Thoracic aorta (tissue), 2 donors: Measurements from ENCODE around the gene CDKN2AIP. TPM values are rescaled to one million over a fixed set of nuclear protein-coding genes. Genes with fewer than 3 reads are reported as not detected.
"Not testable (repeated sequence)": the region's sequence is repeated elsewhere in the genome, so short reads cannot be mapped to it uniquely, and the experiment has no call there.

Experiments
- ATAC-seq: fragments of 150-250 bp; one replicate; pipeline ENCODE4 v1.8.0; 2017; ENCODE audit warnings: low read depth; ENCODE audit not compliant: insufficient number of reproducible peaks, low FRiP score
- DNase-seq: peaks from one replicate; pipeline ENCODE4 v3.0.0-alpha.2; 2020; ENCODE audit warnings: low spot score
- H3K27ac ChIP-seq, 2 donors: fragments of 200-600 bp; sonication (generic); 1 replicate in 1 of 2; 2 replicates in 1 of 2; pipeline ENCODE4 v1.5.1; 2016; ENCODE audit warnings: mild to moderate bottlenecking in 2 of 2, moderate library complexity in 2 of 2
- H3K27me3 ChIP-seq: fragments of 200-600 bp; sonication (generic); replicated peaks from 2 replicates; pipeline ENCODE4 v1.6.0; 2016; ENCODE audit warnings: mild to moderate bottlenecking; ENCODE audit not compliant: insufficient read depth
- H3K36me3 ChIP-seq: fragments of 200-600 bp; sonication (generic); one replicate; pipeline ENCODE4 v1.5.1; 2016
- H3K4me1 ChIP-seq, 2 donors: fragments of 200-600 bp; sonication (generic); 1 replicate in 1 of 2; 2 replicates in 1 of 2; pipeline versions ENCODE4 v1.5.1 to v1.6.0; 2016; ENCODE audit warnings: low read depth in 2 of 2, mild to moderate bottlenecking in 1 of 2; ENCODE audit not compliant: control insufficient read depth in 1 of 2
- H3K4me3 ChIP-seq: fragments of 200-600 bp; sonication (generic); 2 replicates; pipeline ENCODE4 v1.5.1; 2016; ENCODE audit warnings: mild to moderate bottlenecking
- H3K9me3 ChIP-seq: fragments of 200-600 bp; sonication (generic); 2 replicates; pipeline ENCODE4 v1.5.1; 2016
- total RNA-seq, 2 donors: library from RNA; depleted of rRNA; stranded (reverse); fragments of >200 nt; gene quantifications; one replicate each; pipeline versions ENCODE4 v1.1.0 to v1.2.3, GENCODE V29; 2016
- TF ChIP-seq, protein P1 (sequence below): fragments of 200-600 bp; sonication (generic); IDR thresholded peaks from one replicate; pipeline ENCODE4 v1.5.1; 2019; ENCODE audit warnings: antibody characterized with exemption

The CDKN2AIP gene
- total RNA-seq, 2 donors from 2014 or later: 12.9 to 20.5 TPM

DNA sequence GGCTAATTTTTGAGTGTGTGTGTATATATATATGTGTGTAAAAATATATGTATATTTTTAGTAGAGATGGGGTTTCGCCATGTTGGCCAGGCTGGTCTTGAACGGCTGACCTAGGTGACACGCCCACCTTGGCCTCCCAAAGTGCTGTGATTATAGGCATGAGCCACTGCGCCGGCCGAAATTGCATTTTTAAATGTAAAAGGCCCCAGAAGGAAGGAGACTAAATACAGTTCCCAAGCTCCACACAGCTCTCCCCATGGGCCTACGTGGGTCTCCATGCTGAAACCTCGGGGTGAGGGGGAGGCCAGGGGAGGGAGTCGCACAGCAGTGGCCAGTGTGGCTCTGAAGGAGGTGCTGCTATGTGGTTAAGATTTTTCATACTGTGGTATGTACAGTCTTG, 12.8 kb upstream of the CDKN2AIP start:
- Histone ChIP-seq H3K4me1 (no peaks in the 10 kb centered on the region), H3K4me3 (no peak overlapping the region), H3K36me3 (no peaks in the 10 kb centered on the region), H3K27me3 (no peaks in the 10 kb centered on the region), H3K9me3 (no peaks in the 10 kb centered on the region), H3K27ac (no peak overlapping the region)
- no peak for ATAC-seq
- TF ChIP-seq, protein P1, sequence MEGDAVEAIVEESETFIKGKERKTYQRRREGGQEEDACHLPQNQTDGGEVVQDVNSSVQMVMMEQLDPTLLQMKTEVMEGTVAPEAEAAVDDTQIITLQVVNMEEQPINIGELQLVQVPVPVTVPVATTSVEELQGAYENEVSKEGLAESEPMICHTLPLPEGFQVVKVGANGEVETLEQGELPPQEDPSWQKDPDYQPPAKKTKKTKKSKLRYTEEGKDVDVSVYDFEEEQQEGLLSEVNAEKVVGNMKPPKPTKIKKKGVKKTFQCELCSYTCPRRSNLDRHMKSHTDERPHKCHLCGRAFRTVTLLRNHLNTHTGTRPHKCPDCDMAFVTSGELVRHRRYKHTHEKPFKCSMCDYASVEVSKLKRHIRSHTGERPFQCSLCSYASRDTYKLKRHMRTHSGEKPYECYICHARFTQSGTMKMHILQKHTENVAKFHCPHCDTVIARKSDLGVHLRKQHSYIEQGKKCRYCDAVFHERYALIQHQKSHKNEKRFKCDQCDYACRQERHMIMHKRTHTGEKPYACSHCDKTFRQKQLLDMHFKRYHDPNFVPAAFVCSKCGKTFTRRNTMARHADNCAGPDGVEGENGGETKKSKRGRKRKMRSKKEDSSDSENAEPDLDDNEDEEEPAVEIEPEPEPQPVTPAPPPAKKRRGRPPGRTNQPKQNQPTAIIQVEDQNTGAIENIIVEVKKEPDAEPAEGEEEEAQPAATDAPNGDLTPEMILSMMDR: no peak
- DNase-seq: no peak

DNA sequence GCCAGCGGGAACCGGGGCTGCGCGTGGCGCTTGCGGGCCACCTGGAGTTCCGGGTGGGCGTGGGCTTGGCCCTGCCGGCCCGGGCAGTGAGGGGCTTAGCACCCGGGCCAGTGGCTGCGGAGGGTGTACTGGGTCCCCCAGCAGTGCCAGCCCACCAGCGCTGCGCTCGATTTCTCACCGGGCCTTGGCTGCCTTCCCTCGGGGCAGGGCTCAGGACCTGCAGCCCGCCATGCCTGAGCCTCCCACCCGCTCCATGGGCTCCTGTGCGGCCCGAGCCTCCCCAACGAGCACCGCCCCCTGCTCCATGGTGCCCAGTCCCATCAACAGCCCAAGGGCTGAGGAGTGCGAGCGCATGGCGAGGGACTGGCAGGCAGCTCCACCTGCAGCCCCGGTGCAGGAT, 11.3 kb upstream of the CDKN2AIP start:
- not testable (repeated sequence) for H3K4me1 ChIP-seq, ATAC-seq, H3K4me3 ChIP-seq, H3K9me3 ChIP-seq, H3K27me3 ChIP-seq, H3K27ac ChIP-seq, DNase-seq, H3K36me3 ChIP-seq

- H3K4me1 ChIP-seq: no peaks in the 10 kb centered on the region
- ATAC-seq (no peak), DNase-seq (no peak)
- no peak overlapping the region for H3K27ac ChIP-seq
- TF ChIP-seq, protein P1: no peak
- H3K27me3 ChIP-seq: no peaks in the 10 kb centered on the region
- no peaks in the 10 kb centered on the region for H3K9me3 ChIP-seq
- H3K36me3 ChIP-seq: no peaks in the 10 kb centered on the region
- H3K4me3 ChIP-seq: no peak overlapping the region
These were observed 10.2 kb upstream of the CDKN2AIP start for GRCh38 chr4:183434264-183434663.

- Histone ChIP-seq H3K27me3 (no peaks in the 10 kb centered on the region), H3K36me3 (no peaks in the 10 kb centered on the region), H3K4me1 (no peaks in the 10 kb centered on the region), H3K9me3 (no peaks in the 10 kb centered on the region), H3K27ac (no peak overlapping the region), H3K4me3 (no peak overlapping the region)
- no peak for DNase-seq
- no peak for ATAC-seq
- TF ChIP-seq, protein P1: no peak
These were observed 9.7 kb upstream of the CDKN2AIP start for GRCh38 chr4:183434666-183435190.

GRCh38 chr4:183435803-183436202, 8.6 kb upstream of the CDKN2AIP start:
- H3K4me3 ChIP-seq: no peak overlapping the region
- no peak for DNase-seq
- H3K27me3 ChIP-seq: no peaks in the 10 kb centered on the region
- TF ChIP-seq, protein P1: no peak
- H3K4me1 ChIP-seq: no peaks in the 10 kb centered on the region
- no peak overlapping the region for H3K27ac ChIP-seq
- no peak for ATAC-seq
- no peaks in the 10 kb centered on the region for H3K9me3 ChIP-seq
- H3K36me3 ChIP-seq: no peaks in the 10 kb centered on the region

DNA sequence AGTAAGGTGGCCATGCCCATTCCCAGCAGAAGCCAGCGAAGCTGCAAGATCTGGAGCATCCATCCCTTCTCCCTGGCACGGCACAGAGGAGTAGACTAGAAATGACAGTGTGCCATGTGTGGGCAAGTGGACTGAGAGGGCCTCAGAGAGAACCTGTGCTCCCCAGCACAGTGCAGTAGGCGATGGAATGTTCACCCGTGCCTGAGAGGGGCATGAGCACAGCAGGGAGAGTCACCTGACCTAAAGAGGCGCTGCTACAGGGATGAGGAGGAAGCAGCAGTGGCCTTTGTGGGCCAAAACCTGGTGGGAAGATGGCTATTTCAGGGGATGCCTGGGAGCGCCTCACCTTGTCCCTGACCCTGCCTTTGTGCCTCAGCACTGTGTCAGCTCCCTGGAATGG, 8.0 kb upstream of the CDKN2AIP start:
- TF ChIP-seq, protein P1: no peak
- H3K27ac ChIP-seq: no peak overlapping the region
- no peak for ATAC-seq

More for the DNA sequence above, 8.0 kb upstream of the CDKN2AIP start:
- no peaks in the 10 kb centered on the region for H3K4me1 ChIP-seq
- H3K36me3 ChIP-seq: no peaks in the 10 kb centered on the region
- H3K27me3 ChIP-seq: no peaks in the 10 kb centered on the region
- no peaks in the 10 kb centered on the region for H3K9me3 ChIP-seq
- no peak overlapping the region for H3K4me3 ChIP-seq
- no peak for DNase-seq
